22Rv1 (cell line): ENCODE data around the gene PLA2G12A.

Source experiments
- H3K27ac ChIP-seq: fragments of 450-650 bp; 2 replicates; pipeline ENCODE4 v1.5.1; 2017
- CTCF ChIP-seq: fragments of 450-650 bp; IDR thresholded peaks from 2 replicates; pipeline ENCODE4 v1.5.1; 2017; ENCODE audit warnings: mild to moderate bottlenecking
- ZFX ChIP-seq: fragments of 450-650 bp; IDR thresholded peaks from 2 replicates; pipeline ENCODE4 v1.6.1; 2017; ENCODE audit warnings: antibody characterized with exemption, borderline replicate concordance

Gene PLA2G12A

GRCh38 chr4:109729718-109730618, at the start of gene PLA2G12A:
Gene PLA2G12A (minus strand): TSS chr4:109730070. CDS start chr4:109729809, 261 bp downstream.
- H3K27ac ChIP-seq = peak within 1 kb of the TSS; percentile 70
- TF ChIP-seq CTCF (no peak), ZFX (no peak)

GRCh38 chr4:109764789-109765402, 35.0 kb upstream of the PLA2G12A start:
- no peak overlapping the region for H3K27ac ChIP-seq
- no peak for TF ChIP-seq ZFX
- TF ChIP-seq CTCF = no peak

GRCh38 chr4:109764376-109764775, 34.5 kb upstream of the PLA2G12A start:
- TF ChIP-seq ZFX = no peak
- no peak for TF ChIP-seq CTCF

GRCh38 chr4:109760682-109761081, 30.8 kb upstream of the PLA2G12A start:
- no peak overlapping the region for H3K27ac ChIP-seq
- no peak for TF ChIP-seq CTCF
- no peak for TF ChIP-seq ZFX

More at GRCh38 chr4:109764376-109764775, 34.5 kb upstream of the PLA2G12A start:
- H3K27ac ChIP-seq = no peak overlapping the region

- TF ChIP-seq CTCF = no peak
- no peak for TF ChIP-seq ZFX
- no peak overlapping the region for H3K27ac ChIP-seq
Measured at GRCh38 chr4:109755656-109756055, 25.8 kb upstream of the PLA2G12A start.

GRCh38 chr4:109754093-109754857, 24.4 kb upstream of the PLA2G12A start:
- TF ChIP-seq ZFX = no peak
- no peak for TF ChIP-seq CTCF
- no peak overlapping the region for H3K27ac ChIP-seq
